Measurements from ENCODE around the gene GLRA1.
"Not testable (repeated sequence)": the region's sequence is repeated elsewhere in the genome, so short reads cannot be mapped to it uniquely, and the experiment has no call there.

The GLRA1 gene

GRCh38 chr5:151880324-151880723, 44.3 kb downstream of the GLRA1 start:
- no peak for DNase-seq

GRCh38 chr5:151873701-151874100, 51.0 kb downstream of the GLRA1 start:
- DNase-seq, result no peak

- DNase-seq, result no peak
Observed at GRCh38 chr5:151872701-151873100, 52.0 kb downstream of the GLRA1 start.

- DNase-seq, result no peak
Observed at GRCh38 chr5:151870820-151871219, 53.8 kb downstream of the GLRA1 start.

GRCh38 chr5:151870271-151870670, 54.4 kb downstream of the GLRA1 start:
- no peak for DNase-seq

GRCh38 chr5:151869843-151870242, 54.8 kb downstream of the GLRA1 start:
- no peak for DNase-seq

GRCh38 chr5:151868451-151868850, 56.2 kb downstream of the GLRA1 start:
- no peak for DNase-seq

GRCh38 chr5:151864061-151864748, 60.4 kb downstream of the GLRA1 start:
- DNase-seq, result no peak

GRCh38 chr5:151863566-151863965, 61.1 kb downstream of the GLRA1 start:
- no peak for DNase-seq

GRCh38 chr5:151862811-151863472, 61.7 kb downstream of the GLRA1 start:
- no peak for DNase-seq

GRCh38 chr5:151860867-151861266, 63.8 kb downstream of the GLRA1 start:
- DNase-seq, result not testable (repeated sequence)

GRCh38 chr5:151856861-151857260, 67.8 kb downstream of the GLRA1 start:
- no peak for DNase-seq

- DNase-seq, result no peak
Observed at GRCh38 chr5:151855701-151856100, 69.0 kb downstream of the GLRA1 start.

- DNase-seq, result no peak
Observed at GRCh38 chr5:151847871-151848270, 76.8 kb downstream of the GLRA1 start.

- DNase-seq, result no peak
Observed at GRCh38 chr5:151846765-151847164, 77.9 kb downstream of the GLRA1 start.

GRCh38 chr5:151832843-151833242, 91.8 kb downstream of the GLRA1 start:
- not testable (repeated sequence) for DNase-seq

GRCh38 chr5:151829370-151829769, 95.3 kb downstream of the GLRA1 start:
- no peak for DNase-seq

- DNase-seq, result no peak
Observed at GRCh38 chr5:151825445-151825844, 99.2 kb downstream of the GLRA1 start.

- DNase-seq, result no peak
Observed at GRCh38 chr5:151822141-151822540, 102.5 kb downstream of the GLRA1 start.

- no peak for DNase-seq
Observed at GRCh38 chr5:151820903-151821302, 103.7 kb downstream of the GLRA1 start.

GRCh38 chr5:151820271-151820670, 104.4 kb downstream of the GLRA1 start:
- DNase-seq, result no peak

- DNase-seq, result no peak
Observed at GRCh38 chr5:151819830-151820229, 104.8 kb downstream of the GLRA1 start.

GRCh38 chr5:151815051-151815450, 109.6 kb downstream of the GLRA1 start:
- DNase-seq, result no peak

- no peak for DNase-seq
Observed at GRCh38 chr5:151812757-151813309, 111.8 kb downstream of the GLRA1 start.
